T-helper 2 cell treated with Interferon-gamma antibody and Interleukin-4, amounts not matched to agents 100 ng/mL and 5 ng/mL, for 36 hours (primary cell): ENCODE measurements around the gene HPCAL1. TPM values are rescaled to one million over a fixed set of nuclear protein-coding genes. Genes with fewer than 3 reads are reported as not detected.
"Not testable (repeated sequence)": the region's sequence is repeated elsewhere in the genome, so short reads cannot be mapped to it uniquely, and the experiment has no call there.

Experiments used
- intact Hi-C: fragments of 100-400 bp; cut with micrococcal nuclease; formaldehyde crosslinking; loops from one replicate; pipeline ENCODE4 v1.15.1; 2023
- total RNA-seq: library from RNA; stranded (reverse); gene quantifications from 2 replicates; pipeline ENCODE4 v1.2.3, GENCODE V29; 2022

The HPCAL1 gene
- total RNA-seq, 1 donor from 2014 or later: 69.4 TPM

DNA sequence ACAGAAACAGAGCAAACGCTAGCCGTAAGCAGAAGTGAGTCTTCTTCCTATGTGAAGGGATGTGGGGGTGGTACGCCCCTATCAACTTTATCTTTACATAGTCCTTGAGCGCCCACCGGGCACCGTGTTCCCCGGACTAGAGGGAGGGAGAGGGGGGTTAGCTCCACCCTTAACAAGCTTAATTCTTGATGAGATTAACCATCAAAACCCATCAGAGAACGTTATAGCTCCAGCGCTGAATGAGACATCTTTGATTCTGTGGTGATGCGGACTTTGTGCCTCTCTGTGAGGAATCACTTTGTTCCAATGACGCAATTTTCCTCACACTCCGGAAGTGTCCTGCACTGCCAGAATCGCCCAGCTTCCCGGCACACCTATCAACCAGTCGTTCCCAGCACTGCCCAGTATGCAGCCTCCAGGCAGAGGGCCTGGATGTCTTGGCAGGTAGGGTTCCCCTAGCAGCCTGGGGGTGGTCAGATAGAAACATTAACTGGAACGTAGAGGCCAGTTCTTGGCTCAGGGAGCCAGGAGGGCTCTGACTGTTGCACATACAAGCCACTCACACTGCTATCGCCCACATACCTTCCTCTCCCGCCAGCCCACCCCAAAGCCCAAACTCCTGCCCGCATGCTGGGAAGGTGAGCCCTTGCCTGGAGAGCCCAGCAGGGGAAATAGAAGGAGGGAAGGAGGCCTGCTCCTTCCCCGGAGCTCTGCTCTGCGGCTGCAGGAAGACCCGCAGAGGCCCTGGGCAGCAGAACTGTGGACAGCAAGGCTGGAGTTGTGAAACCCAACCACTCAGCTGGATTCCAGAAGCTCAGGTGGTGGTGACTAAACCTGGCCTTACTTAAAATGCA lies 147.4 kb downstream of the HPCAL1 start:
- intact Hi-C loops: loop anchor here (2.0 to 10.0 kb wide), 4 partner anchors 219 to 1027 kb away; partner anchors contain the start of genes CPSF3, GRHL1, ITGB1BP1 and PDIA6

DNA sequence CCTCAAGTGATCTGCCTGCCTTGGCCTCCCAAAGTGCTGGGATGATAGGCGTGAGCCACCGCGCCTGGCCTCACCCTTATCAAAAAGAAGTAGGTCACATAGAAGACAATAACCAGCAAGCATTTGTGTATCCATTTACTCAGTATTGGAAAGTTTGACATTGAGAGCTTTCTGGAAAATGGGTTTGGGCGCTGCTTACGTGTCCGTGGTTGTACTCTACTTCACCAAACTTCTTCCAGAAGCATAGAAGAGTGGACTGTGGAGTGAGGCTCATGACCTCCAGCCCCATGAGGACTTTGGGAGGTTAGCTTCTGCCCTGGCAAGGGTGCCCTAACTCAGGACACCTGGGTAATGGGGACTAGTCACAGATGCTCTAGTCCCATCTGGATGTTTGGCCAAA lies 149.1 kb downstream of the HPCAL1 start:
- intact Hi-C loops: no loop called here

DNA sequence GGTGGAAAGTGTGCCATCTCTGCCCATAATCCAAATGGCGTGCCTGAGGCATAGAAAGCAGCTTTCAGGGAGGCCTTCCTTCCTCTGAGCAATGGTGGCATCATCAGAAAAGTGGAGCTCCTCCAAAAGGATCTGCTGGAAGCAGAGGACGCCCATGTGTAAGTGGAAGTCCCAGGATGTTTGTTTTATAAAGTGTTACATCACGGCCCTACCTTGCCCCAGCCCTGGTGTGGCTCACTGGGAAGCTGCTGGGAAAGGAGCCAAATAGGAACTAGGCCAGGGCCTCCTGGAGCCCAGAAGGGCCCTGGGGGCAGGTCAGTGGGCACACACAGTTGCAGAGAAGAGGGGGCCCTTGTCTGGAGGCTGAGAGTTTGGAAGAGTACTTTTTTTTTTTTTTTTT lies 149.6 kb downstream of the HPCAL1 start:
- intact Hi-C loops: no loop called here

DNA sequence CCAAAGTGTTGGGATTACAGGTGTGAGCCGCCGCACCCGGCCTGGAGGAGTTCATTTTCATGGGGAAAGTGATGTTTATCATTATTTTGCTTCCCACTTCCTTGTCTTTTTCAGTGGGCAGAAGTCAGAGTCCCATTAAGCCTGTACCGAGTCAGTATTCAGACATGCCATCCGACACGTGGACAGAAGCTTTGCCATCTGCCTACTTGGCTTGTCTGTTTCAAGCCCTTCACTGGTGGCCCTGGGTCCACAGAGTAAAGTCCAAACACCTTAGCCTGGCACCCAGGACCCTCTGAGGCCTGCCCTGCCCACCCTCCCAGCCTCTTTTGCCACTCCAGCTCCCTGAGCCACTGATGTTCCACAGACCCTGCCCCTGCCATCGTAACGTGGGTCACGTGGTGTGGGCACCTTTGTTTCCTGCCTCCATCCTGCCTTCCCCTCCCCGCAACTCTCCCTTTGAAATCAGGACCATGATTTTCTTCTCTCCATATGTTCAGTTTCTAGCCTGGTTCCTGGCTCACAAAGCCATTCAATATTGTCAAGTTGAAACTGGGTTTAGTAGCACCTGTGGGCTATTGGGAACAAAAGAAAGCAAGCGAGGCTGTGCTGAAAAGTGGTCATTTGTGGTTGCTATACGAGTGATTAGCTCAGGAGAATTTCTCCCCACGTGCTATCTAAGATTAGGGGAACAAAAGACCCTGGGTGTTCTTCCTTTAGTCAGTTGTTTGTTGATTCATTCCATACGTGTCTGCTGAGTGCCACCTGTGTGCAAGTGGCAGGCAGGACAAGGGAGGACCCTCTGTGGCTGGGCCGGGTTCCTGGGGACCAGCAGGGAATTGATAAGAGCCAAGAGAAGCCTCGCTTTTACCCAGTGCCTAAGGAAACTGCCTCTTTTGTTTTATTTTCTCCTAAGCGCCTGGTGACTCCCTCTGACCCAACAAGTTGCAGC lies 150.5 kb downstream of the HPCAL1 start:
- intact Hi-C loops: no loop called here

DNA sequence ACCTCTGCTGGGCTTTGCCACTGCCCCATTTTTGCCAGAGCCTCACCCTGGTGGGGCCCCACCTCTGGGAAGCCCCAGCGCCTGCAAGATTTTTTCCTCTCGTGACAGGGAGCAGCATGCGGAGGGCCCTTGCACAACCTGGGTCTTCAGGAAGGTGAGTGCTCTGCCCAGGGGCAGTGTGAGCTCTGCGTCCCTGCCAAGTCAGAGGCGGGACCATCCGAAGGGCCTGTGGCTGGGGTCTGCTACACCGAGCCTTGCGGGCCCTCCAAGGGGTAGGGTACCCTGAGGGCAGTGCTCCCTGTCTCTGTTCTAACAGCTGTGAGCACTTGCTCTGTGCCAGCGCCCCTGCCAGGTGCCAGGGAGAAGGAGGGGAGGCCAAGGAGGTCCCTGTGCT lies 151.2 kb downstream of the HPCAL1 start:
- intact Hi-C loops: no loop called here

DNA sequence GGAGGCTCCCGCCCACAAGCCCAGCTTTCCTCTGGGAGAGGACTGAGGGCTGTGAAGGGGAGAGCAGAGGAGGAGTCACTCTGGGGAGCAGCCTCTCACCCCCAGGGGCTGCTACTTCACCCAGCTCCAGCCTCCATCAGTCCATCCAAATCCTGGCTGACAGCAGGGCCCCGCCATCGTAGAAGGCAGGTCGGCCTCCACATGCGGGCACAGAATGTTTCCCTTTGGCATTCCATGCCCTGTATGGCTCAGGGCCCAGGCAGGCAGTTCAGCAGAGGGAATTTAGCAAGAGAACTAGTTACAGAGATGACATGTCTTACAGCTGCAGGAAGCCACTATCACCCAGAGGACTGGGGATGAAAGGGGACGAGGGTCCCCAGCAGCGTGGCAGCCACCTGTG lies 151.8 kb downstream of the HPCAL1 start:
- intact Hi-C loops: no loop called here

DNA sequence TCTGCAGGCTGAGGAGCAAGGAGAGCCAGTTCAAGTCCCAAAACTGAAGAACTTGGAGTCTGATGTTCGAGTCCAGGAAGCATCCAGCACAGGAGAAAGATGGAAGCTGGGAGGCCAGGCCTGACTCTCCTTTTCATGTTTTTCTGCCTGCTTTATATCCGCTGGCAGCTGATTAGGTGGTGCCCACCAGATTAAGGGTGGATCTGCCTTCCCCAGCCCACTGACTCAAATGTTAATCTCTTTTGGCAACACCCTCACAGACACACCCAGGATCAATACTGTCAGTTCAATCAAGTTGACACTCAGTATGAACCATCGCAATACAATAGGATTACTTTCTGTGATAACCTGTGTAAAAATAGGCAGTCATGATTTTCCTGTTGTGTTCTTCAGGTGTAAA lies 154.5 kb downstream of the HPCAL1 start:
- intact Hi-C loops: not testable (repeated sequence)

DNA sequence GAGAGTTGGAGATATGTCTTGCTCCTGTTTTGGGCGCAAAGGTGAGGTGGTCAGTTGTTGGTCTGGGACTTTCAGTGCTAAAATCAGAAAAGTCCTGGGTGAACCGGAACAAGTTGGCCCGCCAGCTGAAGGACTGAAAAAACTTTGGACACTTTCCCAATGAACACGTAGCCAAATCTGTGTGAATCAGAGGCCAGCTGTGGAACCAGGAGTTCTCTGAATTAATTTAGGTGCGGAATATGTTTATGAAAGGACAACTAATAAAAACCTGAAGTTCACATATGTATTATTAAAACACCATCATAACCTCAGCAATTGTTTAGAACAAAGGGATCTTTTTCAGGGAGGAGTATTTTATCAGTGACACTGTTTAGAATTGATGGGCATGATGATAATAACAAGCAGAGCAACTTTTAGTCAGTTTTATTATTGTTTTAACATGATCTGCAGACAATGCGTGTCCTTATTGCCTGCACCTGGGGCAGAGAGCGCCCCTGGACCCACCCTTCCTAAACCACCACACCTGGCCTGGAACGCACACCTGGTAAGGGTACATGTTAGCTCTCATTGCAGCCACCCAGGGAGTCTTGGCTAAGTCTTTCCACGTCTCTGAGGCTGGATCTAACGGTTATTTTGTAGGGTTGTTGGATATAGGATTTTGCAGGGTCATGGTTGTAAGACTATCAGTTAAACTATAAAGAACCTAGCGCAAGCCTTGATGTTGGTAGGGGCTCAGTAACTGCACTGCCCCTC lies 155.3 kb downstream of the HPCAL1 start:
- intact Hi-C loops: no loop called here

DNA sequence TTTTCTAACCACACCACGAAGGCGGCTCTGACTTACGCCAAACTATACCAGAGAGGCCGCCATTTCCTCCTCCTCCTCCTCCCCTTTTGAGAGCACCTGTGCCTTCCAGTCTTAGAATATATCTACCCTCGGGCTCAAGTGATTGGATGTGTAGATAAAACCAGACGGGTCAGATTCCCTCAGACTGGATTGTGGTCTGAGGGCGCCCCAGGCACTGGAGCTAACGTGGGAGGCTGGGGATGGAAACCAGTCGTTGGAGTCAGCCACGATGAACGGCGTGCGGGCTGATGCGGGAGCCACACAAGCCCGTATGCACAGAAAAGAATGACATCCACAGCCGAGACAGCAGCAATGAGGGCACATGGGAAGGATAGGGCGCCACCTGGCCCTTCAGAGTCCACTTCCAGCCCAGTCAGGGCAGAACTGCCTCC lies 157.7 kb downstream of the HPCAL1 start:
- intact Hi-C loops: no loop called here

DNA sequence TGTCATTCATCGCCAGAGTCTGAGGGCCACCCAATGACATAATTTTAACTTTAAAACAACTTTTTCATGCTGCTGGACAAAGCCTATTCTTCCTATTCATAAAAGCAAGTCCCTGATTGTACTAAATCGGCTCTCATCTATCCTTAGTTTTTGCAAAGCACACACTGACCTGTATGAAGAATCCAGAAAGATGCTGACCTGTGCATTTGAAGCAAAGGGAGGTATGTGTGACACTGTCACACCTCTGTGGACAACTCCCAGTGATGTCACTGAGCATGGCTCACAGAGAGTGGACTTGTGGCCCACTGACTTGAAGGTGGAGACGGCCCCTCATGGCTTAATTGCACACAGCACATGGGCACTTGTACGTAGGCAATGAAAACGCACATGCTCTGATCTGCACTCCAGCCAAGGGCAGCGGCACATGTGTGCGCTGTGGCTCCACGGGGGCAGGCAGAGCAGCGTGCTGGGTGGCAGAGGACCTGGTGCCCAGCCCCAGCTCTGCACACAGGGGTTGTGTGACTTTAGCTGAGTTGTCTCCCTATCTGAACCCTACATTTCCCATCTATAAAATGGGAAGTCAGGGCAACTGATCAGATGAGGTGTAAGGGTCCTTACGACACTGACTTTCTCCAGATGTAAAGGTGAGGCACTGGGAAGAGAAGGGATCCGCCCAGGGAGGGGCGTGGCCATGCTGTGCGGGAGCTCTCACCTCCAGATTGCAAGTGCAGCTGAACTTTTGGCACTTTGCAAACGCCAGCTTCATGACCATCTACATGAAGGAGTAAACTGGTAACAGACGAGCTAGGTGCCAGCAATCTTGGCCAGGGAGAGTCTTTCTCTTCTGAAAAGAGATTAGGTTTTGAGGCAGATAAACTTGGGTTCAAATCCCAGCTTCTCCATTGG lies 159.7 kb downstream of the HPCAL1 start:
- intact Hi-C loops: no loop called here

DNA sequence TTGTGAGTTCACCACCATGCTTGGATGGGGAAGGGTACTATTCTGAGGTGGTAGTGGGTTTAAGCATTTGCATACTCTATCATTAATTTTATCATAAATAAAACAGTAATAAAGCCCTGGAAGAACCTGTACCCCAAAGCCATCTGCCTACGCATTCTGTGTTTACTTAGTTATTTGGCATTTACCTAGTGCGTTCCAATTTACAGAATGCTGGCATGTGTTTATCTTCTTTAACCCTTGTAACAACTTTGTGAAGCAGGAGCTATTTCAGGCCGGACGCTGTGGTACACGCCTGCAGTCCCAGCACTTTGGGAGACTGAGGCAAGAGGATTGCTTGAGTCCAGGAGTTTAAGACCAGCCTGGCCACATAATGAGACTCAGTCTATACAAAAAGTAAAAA lies 163.2 kb downstream of the HPCAL1 start:
- intact Hi-C loops: no loop called here

DNA sequence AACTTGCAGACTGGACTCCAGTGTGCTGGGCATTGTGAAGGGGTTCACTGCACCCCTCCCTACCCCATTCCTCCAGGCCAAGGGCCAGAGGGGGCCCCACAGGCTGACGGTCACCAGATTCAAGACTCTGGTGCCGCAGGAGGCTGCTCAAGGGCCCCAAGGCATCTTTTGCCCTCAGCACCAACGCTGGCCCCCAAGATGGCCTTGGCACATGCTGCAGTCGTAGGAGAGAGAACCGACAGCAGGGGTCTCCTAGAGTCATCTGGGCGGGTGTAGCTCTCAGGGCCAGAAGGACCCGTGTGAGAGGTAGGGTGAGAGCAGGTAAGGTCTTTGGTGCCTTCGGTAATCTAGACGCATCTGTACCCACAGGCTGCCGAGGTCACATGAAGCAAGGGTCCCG lies 164.1 kb downstream of the HPCAL1 start:
- intact Hi-C loops: no loop called here

DNA sequence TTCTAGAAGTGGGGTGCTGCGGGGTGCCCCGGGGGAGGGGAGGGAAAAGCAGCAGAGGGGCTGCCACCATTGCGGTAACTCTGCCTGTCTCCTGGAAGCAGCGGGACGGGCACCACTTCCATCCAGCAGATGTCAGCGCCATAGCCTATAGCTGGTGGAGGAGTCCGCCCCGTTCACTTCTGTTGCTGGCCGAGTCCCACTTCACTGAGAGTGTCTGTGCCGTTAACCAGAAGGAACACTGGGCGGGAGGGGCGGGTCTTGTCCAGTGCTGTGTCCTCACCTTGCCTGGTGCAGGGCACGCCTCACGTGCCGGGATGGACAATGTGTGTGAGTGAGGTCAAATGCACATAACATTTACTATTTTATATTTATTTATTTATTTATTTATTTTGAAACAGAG lies 164.7 kb downstream of the HPCAL1 start:
- intact Hi-C loops: no loop called here

DNA sequence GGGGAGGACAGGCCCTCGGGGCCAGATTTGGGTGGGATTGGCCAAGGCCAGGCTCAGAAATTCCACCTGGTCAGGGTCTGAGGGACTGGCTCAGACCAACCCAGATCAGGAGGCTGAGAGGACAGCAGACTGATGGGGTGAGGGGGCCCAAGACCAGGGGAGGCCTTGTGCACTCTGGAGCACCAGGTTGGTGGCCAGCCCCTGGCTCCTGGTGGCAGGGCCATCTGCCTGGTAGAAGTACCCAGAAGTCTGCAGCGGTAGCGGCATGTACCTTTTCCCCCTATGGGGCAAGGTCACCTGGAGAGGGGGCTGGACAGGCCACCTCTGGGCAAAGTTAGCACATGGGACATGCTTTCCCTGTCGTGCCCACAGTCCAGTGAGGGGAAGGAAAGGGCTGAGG lies 166.6 kb downstream of the HPCAL1 start:
- intact Hi-C loops: no loop called here

DNA sequence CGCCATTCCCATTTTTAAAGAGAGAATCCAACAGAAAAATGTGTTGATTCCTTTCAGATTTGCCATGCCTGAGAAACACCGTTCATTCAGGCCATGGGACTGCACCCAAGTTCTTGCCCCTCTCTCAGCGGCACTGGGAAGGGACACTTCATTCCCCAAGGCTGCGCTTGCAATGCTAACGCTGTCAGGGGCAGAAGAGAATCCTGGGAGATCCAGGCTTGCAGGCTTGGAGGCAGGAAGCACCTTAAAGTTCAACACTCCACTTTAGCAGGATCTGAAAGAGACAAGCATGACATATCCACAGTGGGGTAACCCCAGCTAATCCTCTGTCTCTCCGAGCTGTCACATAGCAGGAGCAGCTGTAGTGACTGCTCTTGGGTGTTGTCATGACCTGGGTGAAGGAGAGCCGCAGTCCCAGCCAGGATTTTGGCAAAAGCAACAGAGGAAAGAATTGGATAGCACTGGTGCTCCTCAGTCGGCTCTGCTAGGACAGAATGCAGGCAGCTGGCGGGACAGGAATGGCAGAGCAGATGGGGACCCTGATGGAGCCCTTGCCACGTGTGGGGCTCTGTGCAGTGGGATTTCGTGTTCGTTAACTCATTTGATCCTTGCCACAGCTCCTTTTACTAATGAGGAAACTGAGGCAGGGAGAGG lies 167.4 kb downstream of the HPCAL1 start:
- intact Hi-C loops: no loop called here

DNA sequence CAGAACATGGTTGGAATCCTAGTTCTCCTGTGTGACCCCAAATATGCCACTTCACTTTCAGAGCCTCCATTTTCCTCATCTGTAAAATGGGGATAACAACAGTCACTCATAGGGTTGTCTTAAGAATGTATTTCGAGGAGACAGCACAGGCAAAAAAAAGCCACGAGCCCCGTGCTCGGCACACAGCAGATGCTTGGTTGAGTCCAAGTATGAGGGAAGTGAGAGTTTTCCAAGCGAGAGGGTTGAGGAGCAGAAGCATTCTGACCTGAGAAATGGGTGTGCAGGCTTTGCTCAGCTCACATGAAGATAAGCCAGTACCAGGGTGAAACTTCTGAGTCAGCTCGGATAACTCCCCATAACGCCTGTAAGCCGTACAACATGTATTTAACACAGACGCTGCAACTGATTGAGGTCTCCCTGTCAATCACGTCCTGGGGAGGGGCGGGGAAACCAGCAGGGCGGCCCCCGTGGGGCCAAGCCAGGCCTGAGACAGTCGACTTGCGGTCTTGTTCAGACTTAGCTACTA lies 168.4 kb downstream of the HPCAL1 start:
- intact Hi-C loops: no loop called here

DNA sequence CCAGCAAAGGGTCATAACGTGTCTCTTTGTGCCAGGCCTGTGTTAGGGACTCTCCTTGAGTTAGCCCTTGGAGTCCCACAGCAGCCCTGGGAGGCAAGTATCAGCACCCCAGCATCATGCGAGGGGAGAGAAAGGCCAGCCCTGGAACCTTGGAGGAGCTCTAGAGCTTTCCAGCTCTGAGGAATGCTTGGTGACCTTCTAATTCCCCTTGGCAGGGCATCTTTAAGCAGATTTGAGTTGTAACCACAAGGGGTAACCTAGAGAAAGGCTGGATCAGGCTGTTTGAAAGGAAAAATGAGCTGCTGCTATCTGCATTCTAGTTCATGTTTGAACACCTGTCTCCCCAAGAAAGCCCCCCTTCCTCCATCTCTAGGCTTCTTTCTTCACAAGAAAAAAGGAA lies 169.3 kb downstream of the HPCAL1 start:
- intact Hi-C loops: no loop called here

DNA sequence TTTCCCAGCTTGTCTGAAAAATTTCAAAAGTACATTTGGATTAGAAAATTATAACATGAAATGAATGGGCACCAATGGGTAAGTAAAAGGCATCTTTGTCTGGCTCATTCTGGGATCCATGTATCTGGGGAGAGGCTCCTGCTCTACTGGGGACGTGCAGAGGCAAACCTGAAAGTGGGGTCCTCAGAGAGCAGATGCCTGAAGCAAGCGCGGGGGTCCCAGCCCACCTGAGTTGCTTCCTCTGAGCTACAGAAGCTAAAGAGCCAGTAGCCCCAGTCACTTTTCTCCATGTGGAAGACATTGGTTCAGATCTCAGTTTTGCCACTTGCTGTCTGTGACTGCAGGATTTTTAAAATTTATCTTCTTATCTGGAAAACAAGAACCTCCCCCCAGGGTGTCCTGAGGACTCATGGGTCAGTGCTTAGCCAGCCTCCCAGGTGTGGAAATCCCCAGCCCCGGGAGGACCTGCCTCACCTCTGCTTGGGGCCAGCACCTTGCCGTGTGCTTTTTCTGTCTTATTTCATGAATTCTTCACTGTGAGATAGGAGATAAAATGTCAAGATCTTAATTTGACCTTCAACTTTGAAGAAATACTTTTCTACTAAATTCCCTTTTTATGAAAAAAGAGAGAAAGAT lies 170.5 kb downstream of the HPCAL1 start:
- intact Hi-C loops: no loop called here

DNA sequence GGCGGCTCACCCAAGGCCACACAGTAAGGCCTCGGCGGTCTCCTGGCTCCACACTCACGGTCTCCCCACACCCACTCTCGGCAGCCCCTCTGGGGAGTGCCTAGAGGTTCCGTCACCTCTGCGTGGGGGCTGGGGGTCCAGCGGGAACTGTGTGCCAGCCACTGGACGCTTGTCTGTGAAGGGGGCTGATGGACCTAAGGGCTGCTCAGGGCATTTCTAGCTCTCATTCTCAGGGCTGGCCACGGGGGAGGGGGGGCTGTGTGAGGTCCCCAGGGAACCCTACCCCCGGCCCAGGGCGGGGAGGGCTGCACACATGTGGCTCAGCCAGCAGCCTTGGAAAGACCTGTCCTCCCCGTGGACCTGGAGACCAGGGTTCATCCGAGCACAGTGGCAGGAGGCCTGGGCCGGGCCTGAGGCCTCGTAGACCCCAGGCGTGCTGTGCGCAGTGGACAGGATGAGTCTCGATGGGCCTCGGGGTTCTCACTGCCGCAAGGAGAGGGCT lies 172.6 kb downstream of the HPCAL1 start:
- intact Hi-C loops: no loop called here
